BLaER1 treated with 17β-estradiol and CSF1 and Interleukin-3, amounts not matched to agents 10 nM and 100 nM (cell line): Measurements from ENCODE around the gene ALK.

Experiments
- H3K27ac ChIP-seq, 11 experiments: shearing (Covaris generic); formaldehyde crosslinking; 2 replicates each; pipeline ENCODE4 v1.8.1; 2022
- H3K27me3 ChIP-seq, 11 experiments: shearing (Covaris generic); formaldehyde crosslinking; 2 replicates each; pipeline ENCODE4 v1.8.1; 2022
- H3K36me3 ChIP-seq, 11 experiments: shearing (Covaris generic); formaldehyde crosslinking; 2 replicates each; pipeline ENCODE4 v1.8.1; 2022
- H3K4me1 ChIP-seq, 10 experiments: shearing (Covaris generic); formaldehyde crosslinking; 2 replicates each; pipeline ENCODE4 v1.8.1; 2022
- H3K4me2 ChIP-seq, 11 experiments: shearing (Covaris generic); formaldehyde crosslinking; 2 replicates each; pipeline ENCODE4 v1.8.1; 2022
- H3K4me3 ChIP-seq, 10 experiments: shearing (Covaris generic); formaldehyde crosslinking; 2 replicates each; pipeline ENCODE4 v1.8.1; 2022
- H3K9ac ChIP-seq, 11 experiments: shearing (Covaris generic); formaldehyde crosslinking; 2 replicates each; pipeline ENCODE4 v1.8.1; 2022
- H3K9me3 ChIP-seq, 11 experiments: shearing (Covaris generic); formaldehyde crosslinking; replicated peaks in 1 of 11; 2 replicates each; pipeline ENCODE4 v1.8.1; 2022
- H4K20me1 ChIP-seq, 11 experiments: shearing (Covaris generic); formaldehyde crosslinking; 2 replicates each; pipeline ENCODE4 v1.8.1; 2022
- Cebpa-rat ChIP-seq, 11 experiments: shearing (Covaris generic); IDR thresholded peaks; 2 replicates each; pipeline ENCODE4 v1.8.1; 2022

The ALK gene

DNA sequence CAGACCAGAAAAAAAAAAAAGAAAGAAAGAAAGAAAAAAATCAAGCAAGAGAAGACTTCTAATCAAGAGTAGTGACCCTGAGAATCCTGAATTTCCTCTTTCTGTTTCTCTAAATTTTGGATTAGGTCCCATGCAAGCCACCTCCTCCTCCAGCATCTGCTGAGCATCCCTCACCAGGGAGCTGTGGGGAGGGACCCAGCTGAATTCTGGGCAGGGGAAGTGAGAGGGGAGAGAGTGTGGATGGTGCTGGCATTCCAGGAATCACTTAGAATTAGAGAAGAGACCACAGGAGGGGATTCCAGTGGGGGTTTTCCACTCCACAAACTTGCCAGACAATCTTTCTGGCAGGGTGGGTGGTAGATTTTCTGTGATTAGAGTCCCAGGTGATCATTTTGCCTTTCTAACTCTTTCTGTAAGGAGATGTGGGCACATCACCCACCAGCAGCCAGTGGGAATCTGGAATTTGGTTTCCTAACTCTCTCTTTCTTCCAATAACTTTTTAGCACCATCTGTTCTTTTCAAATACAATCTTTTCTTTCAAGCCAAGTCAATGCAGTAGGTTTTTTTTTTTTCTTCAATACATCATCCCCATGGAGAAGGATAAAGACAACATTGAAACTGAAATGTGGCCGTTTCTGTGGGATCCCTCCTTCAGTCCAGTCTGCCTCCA, 526.9 kb downstream of the ALK start:
- H4K20me1 ChIP-seq, result no peaks in the 10 kb centered on the region
- H3K27me3 ChIP-seq, result no peaks in the 10 kb centered on the region
- H3K4me2 ChIP-seq, result no peak overlapping the region
- no peaks in the 10 kb centered on the region for H3K9me3 ChIP-seq
- no peak for TF ChIP-seq Cebpa-rat (IDR thresholded peaks at IDR 0.05)
- H3K4me1 ChIP-seq, result no peaks in the 10 kb centered on the region
- H3K4me3 ChIP-seq, result no peak overlapping the region
- no peaks in the 10 kb centered on the region for H3K36me3 ChIP-seq
- no peak overlapping the region for H3K9ac ChIP-seq
- no peak overlapping the region for H3K27ac ChIP-seq

DNA sequence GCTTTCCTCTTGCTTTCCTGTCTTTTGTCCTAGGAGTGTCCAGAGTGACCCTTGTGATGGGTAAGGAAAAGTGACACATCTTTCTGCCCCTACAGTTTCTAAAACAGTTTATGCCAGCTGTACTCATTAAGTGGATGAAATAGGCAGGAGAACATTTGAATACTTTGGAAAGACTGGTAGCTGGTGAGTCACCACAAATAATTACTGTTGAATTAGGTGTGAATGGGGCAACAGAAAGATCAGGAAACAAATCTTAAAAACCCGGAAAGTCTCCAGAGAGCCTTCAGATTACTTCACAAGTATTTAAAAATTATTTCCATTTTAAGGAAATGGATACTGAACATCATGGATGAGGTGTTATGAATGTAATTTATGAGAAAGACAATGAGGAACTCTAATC, 527.7 kb downstream of the ALK start:
- H3K27me3 ChIP-seq, result no peaks in the 10 kb centered on the region
- H3K9me3 ChIP-seq, result no peaks in the 10 kb centered on the region
- H3K4me3 ChIP-seq, result no peak overlapping the region
- H3K9ac ChIP-seq, result no peak overlapping the region
- no peaks in the 10 kb centered on the region for H3K36me3 ChIP-seq
- H3K4me1 ChIP-seq, result no peaks in the 10 kb centered on the region
- TF ChIP-seq Cebpa-rat (IDR thresholded peaks at IDR 0.05), result no peak
- no peaks in the 10 kb centered on the region for H4K20me1 ChIP-seq
- H3K4me2 ChIP-seq, result no peak overlapping the region
- no peak overlapping the region for H3K27ac ChIP-seq

DNA sequence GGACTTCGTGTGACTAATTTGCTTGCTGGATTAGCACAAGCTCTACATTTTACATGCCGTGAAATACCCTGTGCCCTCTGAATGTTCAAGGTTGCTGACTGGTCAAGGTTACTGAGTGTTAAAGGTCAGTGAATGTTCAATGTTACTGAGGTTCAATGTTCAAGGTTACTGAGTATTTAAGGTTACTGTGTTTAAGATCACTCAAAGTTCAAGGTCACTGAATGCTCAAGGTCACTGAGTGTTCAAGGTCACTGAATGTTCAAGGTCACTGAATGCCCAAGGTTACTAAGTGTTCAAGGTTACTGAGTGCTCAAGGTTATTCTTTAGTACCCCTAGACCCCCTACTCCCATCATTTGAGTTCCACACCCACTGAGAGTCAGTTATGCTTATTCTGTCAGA, 528.6 kb downstream of the ALK start:
- no peak overlapping the region for H3K9ac ChIP-seq
- H3K27ac ChIP-seq, result no peak overlapping the region
- no peak overlapping the region for H3K4me3 ChIP-seq
- no peaks in the 10 kb centered on the region for H3K36me3 ChIP-seq
- no peaks in the 10 kb centered on the region for H3K4me1 ChIP-seq
- H3K27me3 ChIP-seq, result no peaks in the 10 kb centered on the region
- TF ChIP-seq Cebpa-rat (IDR thresholded peaks at IDR 0.05), result no peak
- H3K4me2 ChIP-seq, result no peak overlapping the region
- no peaks in the 10 kb centered on the region for H3K9me3 ChIP-seq
- H4K20me1 ChIP-seq, result no peaks in the 10 kb centered on the region

DNA sequence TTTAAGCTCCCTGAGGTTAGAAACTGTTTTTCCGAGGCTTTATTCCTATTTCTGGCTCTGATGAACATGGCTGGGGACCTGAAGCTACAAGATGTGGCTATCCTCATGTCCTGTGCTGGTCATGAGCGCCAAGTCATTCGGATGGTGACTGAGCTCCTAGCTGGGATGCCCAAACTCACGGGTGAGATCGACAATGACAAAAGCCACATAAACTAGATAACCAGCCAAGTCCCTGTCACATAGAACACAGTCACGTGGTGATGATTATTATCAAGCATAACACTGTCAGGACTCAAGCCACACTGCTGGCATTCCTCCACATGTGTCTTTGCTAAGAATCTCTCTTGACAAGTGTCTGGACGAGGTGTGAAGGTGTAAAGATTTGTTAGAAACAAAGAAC, 531.2 kb downstream of the ALK start:
- Histone ChIP-seq H3K27me3 (no peaks in the 10 kb centered on the region), H3K9ac (no peak overlapping the region), H3K9me3 (no peaks in the 10 kb centered on the region), H4K20me1 (no peaks in the 10 kb centered on the region), H3K4me3 (no peak overlapping the region), H3K27ac (no peak overlapping the region), H3K4me1 (no peaks in the 10 kb centered on the region), H3K36me3 (no peaks in the 10 kb centered on the region), H3K4me2 (no peak overlapping the region)
- no peak for TF ChIP-seq Cebpa-rat (IDR thresholded peaks at IDR 0.05)

DNA sequence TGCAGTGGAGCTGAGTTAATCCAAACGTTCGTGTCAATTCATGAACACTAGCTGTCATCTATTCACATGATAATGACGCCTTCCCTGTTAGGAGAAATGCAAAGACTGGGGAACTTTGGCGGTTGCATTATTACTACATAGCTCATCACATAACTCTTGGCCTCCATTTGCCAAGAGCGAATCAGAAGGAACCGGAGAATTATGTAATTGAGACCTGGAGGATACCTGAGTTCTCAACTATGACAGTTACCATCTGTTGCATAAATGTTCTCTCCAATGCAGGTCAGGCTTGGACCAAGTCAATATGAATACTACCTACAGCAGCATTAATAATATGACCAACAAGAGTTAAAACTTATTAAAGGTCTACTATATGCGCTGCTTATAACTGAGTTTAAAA, 531.7 kb downstream of the ALK start:
- Histone ChIP-seq H4K20me1 (no peaks in the 10 kb centered on the region), H3K4me3 (no peak overlapping the region), H3K27ac (no peak overlapping the region), H3K4me2 (no peak overlapping the region), H3K4me1 (no peaks in the 10 kb centered on the region), H3K36me3 (no peaks in the 10 kb centered on the region), H3K27me3 (no peaks in the 10 kb centered on the region), H3K9ac (no peak overlapping the region), H3K9me3 (no peaks in the 10 kb centered on the region)
- TF ChIP-seq Cebpa-rat (IDR thresholded peaks at IDR 0.05), result no peak

DNA sequence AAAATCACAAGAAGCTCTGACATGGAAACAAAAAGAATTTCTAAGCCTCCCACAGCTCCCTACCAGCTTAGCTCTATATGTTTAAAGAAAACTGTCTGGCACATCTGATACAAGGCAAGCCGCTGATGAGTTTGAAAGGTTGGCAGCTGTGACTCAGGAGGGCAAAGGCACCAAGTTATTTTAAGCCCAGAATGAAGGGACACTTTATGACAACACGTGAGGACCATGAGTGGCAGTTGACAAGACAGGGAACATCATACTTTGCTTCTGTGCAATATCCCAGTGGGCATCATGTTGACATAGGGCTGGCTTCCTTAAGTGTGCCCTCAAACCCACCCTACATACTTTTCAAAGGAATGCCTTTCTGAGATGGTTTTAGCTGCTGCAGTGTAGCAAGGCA, 533.3 kb downstream of the ALK start:
- Histone ChIP-seq H3K4me1 (no peaks in the 10 kb centered on the region), H3K9me3 (no peaks in the 10 kb centered on the region), H3K4me2 (no peak overlapping the region), H3K4me3 (no peak overlapping the region), H3K36me3 (no peaks in the 10 kb centered on the region), H3K27ac (no peak overlapping the region), H4K20me1 (no peaks in the 10 kb centered on the region), H3K27me3 (no peaks in the 10 kb centered on the region), H3K9ac (no peak overlapping the region)
- no peak for TF ChIP-seq Cebpa-rat (IDR thresholded peaks at IDR 0.05)

DNA sequence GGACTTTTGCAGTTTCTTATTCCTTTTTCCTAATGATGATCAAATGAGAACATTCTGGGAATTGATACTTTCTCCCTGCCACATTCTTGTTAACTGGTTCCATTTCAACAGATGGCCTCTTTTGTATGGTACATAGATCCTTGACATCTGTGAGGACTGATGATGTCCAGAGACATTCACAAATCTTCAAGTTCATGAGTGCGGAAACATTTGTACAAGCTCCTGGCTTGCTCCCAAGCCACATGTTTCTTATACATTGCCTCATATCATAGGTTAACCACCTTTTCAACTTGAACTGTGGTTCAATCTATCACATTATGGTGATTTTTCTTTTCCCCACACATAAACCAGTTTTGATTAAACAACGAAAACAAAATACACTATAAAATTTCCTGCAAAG, 538.9 kb downstream of the ALK start:
- Histone ChIP-seq H3K27ac (no peak overlapping the region), H3K27me3 (no peaks in the 10 kb centered on the region), H3K4me1 (no peaks in the 10 kb centered on the region), H4K20me1 (no peaks in the 10 kb centered on the region), H3K9ac (no peak overlapping the region), H3K36me3 (no peaks in the 10 kb centered on the region), H3K9me3 (no peaks in the 10 kb centered on the region), H3K4me2 (no peak overlapping the region), H3K4me3 (no peak overlapping the region)
- no peak for TF ChIP-seq Cebpa-rat (IDR thresholded peaks at IDR 0.05)

DNA sequence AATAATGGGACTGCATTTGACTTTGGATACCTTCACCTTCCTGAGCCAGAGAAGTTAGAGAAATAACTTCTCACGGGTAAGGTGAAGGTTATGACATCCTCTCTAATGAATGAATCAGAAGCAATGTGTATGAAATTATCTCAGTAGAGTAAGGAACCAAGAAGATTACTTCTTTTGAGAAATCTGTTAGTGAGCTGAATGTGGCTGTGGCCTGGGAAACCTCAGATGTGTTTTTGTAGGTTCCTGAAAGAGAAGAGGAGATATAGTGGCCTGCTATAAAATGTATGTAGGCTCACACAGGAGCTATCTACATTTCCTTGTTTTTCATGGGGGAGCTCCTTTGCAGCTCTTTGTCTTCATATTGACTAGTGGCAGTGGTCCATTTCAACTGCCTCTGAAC, 543.6 kb downstream of the ALK start:
- Histone ChIP-seq H3K4me1 (peaks cover 0 to 11% (median 7%) of the 10 kb centered on the region in 10 experiments; a peak in 12 of 20 replicates), H3K4me3 (no peak overlapping the region), H4K20me1 (no peaks in the 10 kb centered on the region), H3K36me3 (no peaks in the 10 kb centered on the region), H3K4me2 (no peak overlapping the region), H3K9me3 (no peaks in the 10 kb centered on the region), H3K27me3 (no peaks in the 10 kb centered on the region), H3K27ac (no peak overlapping the region), H3K9ac (no peak overlapping the region)
- TF ChIP-seq Cebpa-rat (IDR thresholded peaks at IDR 0.05), result no peak

DNA sequence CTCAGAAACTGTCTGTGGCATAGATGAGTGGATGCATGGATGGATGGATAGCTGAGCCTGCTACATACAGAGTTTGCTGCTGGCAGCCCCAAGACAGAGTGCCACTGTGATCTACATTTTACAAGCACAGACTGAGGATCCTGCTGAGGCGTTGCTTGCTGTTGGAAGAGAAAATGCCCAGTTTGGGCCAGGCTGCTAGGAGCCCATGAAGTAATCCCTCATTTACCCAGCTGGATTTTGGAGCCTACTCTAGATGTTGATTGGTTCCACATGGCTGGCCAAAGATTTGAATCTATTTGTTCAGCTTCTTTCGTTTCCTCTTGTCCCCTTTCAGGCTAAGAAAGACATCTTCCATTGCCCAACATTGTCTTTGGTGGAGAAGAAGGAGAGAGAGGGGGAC, 544.8 kb downstream of the ALK start:
- Histone ChIP-seq H4K20me1 (no peaks in the 10 kb centered on the region), H3K27ac (no peak overlapping the region), H3K9me3 (no peaks in the 10 kb centered on the region), H3K27me3 (no peaks in the 10 kb centered on the region), H3K4me1 (peaks cover 0 to 11% (median 7%) of the 10 kb centered on the region in 10 experiments; a peak in 12 of 20 replicates), H3K36me3 (no peaks in the 10 kb centered on the region), H3K9ac (no peak overlapping the region), H3K4me2 (peak overlapping the region in 7 of 11 experiments; percentile 8 to 52 (median 30); a peak in 9 of 22 replicates), H3K4me3 (no peak overlapping the region)
- TF ChIP-seq Cebpa-rat (IDR thresholded peaks at IDR 0.05), result 0 out of 22 replicates have a peak, but pooled peaks of 1 of the 11 experiments have one; percentile 25

DNA sequence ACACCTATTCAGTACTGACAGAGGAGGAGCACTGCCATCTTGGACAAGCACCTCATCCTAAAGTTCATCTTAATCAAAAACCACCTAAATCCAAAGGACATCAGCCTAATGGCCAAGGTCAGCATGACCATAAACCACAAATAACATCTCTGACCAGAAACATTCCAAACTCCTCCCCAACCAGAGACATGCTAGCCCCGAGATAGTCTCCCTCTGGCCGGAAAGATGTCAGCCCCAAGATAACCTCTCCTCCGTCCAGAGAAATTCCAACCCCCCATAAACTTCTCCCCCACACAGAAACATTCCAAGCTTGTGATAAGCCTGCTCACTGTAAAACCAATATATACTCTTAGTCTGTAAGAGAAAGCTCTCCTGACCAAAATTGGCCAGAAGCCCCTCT, 545.5 kb downstream of the ALK start:
- Histone ChIP-seq H3K4me2 (no peak overlapping the region), H3K27ac (no peak overlapping the region), H3K27me3 (no peaks in the 10 kb centered on the region), H3K4me3 (no peak overlapping the region), H3K4me1 (peaks cover 0 to 11% (median 7%) of the 10 kb centered on the region in 10 experiments; a peak in 12 of 20 replicates), H3K9me3 (no peaks in the 10 kb centered on the region), H4K20me1 (no peaks in the 10 kb centered on the region), H3K9ac (no peak overlapping the region), H3K36me3 (no peaks in the 10 kb centered on the region)
- no peak for TF ChIP-seq Cebpa-rat (IDR thresholded peaks at IDR 0.05)
